WTC11 (cell line): ENCODE measurements around the gene PDK2. TPM values are rescaled to one million over a fixed set of nuclear protein-coding genes. Genes with fewer than 3 reads are reported as not detected.

Source experiments
- ATAC-seq: fragments of 200-7000 bp; cut with Tn5 transposase; 2 replicates; pipeline ENCODE4 v1.10.0; 2021; ENCODE audit warnings: mild to moderate bottlenecking, moderate library complexity
- CTCF ChIA-PET: fragments of 300-600 bp; sonication (Branson Sonifier 250); formaldehyde crosslinking; loops from one replicate; lab custom pipeline; 2021; ENCODE audit warnings: antibody characterized with exemption; lab: Charles Lee
- POLR2A ChIA-PET: fragments of 350-600 bp; sonication (Branson Sonifier 250); formaldehyde crosslinking; loops from one replicate; lab custom pipeline; 2021; ENCODE audit warnings: antibody characterized with exemption; lab: Charles Lee
- DNase-seq: peaks from one replicate; pipeline ENCODE4 v3.0.0; 2021; ENCODE audit warnings: low spot score
- H3K27ac Mint-ChIP-seq: 2 replicates; pipeline ENCODE4 v1.8.0; 2021; ENCODE audit warnings: mixed read lengths
- H3K27me3 Mint-ChIP-seq: 2 replicates; pipeline ENCODE4 v1.8.0; 2021; ENCODE audit warnings: low read depth, mild to moderate bottlenecking, moderate library complexity, mixed read lengths
- H3K36me3 Mint-ChIP-seq: 2 replicates; pipeline ENCODE4 v1.8.0; 2021; ENCODE audit warnings: mixed read lengths
- H3K4me1 Mint-ChIP-seq: 2 replicates; pipeline ENCODE4 v1.8.0; 2022; ENCODE audit warnings: mixed read lengths
- H3K4me3 Mint-ChIP-seq: 2 replicates; pipeline ENCODE4 v1.8.0; 2021; ENCODE audit warnings: mild to moderate bottlenecking, moderate library complexity, mixed read lengths
- H3K9me3 Mint-ChIP-seq: 2 replicates; pipeline ENCODE4 v1.8.0; 2021; ENCODE audit warnings: mixed read lengths
- E2F5 ChIP-seq: sonication (generic); formaldehyde crosslinking; IDR thresholded peaks from 2 replicates; pipeline ENCODE4 v1.8.1; 2022; ENCODE audit warnings: mild to moderate bottlenecking, moderate library complexity, missing genetic modification reagents
- ESRRA ChIP-seq: sonication (generic); formaldehyde crosslinking; IDR thresholded peaks from 2 replicates; pipeline ENCODE4 v1.8.1; 2022; ENCODE audit warnings: mild to moderate bottlenecking, missing genetic modification reagents, borderline replicate concordance
- GTF2I ChIP-seq: fragments of 250-450 bp; sonication (Bioruptor Pico); conservative IDR thresholded peaks from 2 replicates; pipeline ENCODE4 v1.4.0; 2021; ENCODE audit warnings: mild to moderate bottlenecking
- IRF1 ChIP-seq: sonication (generic); formaldehyde crosslinking; IDR thresholded peaks from 2 replicates; pipeline ENCODE4 v1.8.0; 2023; ENCODE audit warnings: missing genetic modification reagents
- NFATC4 ChIP-seq: fragments of 250-450 bp; sonication (Bioruptor Pico); IDR thresholded peaks from 2 replicates; pipeline ENCODE4 v1.9.0; 2021; ENCODE audit warnings: mild to moderate bottlenecking
- OVOL2 ChIP-seq: fragments of 250-450 bp; sonication (Bioruptor Pico); IDR thresholded peaks from 2 replicates; pipeline ENCODE4 v1.9.0; 2021; ENCODE audit warnings: mild to moderate bottlenecking, borderline replicate concordance
- SMAD3 ChIP-seq: sonication (generic); formaldehyde crosslinking; IDR thresholded peaks from 2 replicates; pipeline ENCODE4 v1.8.0; 2022; ENCODE audit warnings: missing genetic modification reagents, mild to moderate bottlenecking, borderline replicate concordance
- SMAD4 ChIP-seq: sonication (generic); formaldehyde crosslinking; IDR thresholded peaks from 2 replicates; pipeline ENCODE4 v1.8.0; 2022; ENCODE audit warnings: mild to moderate bottlenecking, missing genetic modification reagents
- ZBTB21 ChIP-seq: sonication (generic); formaldehyde crosslinking; IDR thresholded peaks from 2 replicates; pipeline ENCODE4 v1.8.1; 2023; ENCODE audit warnings: mild to moderate bottlenecking, missing genetic modification reagents, borderline replicate concordance
- ZBTB43 ChIP-seq: sonication (generic); formaldehyde crosslinking; IDR thresholded peaks from 2 replicates; pipeline ENCODE4 v1.8.1; 2023; ENCODE audit warnings: mild to moderate bottlenecking, missing genetic modification reagents
- ZMAT4 ChIP-seq: fragments of 250-450 bp; sonication (Bioruptor Pico); IDR thresholded peaks from 2 replicates; pipeline ENCODE4 v1.9.0; 2021; ENCODE audit warnings: mild to moderate bottlenecking
- ZNF138 ChIP-seq: sonication (generic); formaldehyde crosslinking; conservative IDR thresholded peaks from 2 replicates; pipeline ENCODE4 v1.8.1; 2022; ENCODE audit warnings: mild to moderate bottlenecking, moderate library complexity, missing genetic modification reagents
- ZNF416 ChIP-seq: fragments of 250-450 bp; sonication (Bioruptor Pico); IDR thresholded peaks from 2 replicates; pipeline ENCODE4 v1.9.0; 2021; ENCODE audit warnings: mild to moderate bottlenecking, inconsistent platforms
- ZNF423 ChIP-seq: fragments of 250-450 bp; sonication (Bioruptor Pico); IDR thresholded peaks from 2 replicates; pipeline ENCODE4 v2.1.2; 2022; ENCODE audit warnings: mild to moderate bottlenecking, moderate library complexity
- ZNF532 ChIP-seq: fragments of 250-450 bp; sonication (Bioruptor Pico); IDR thresholded peaks from 2 replicates; pipeline ENCODE4 v1.9.0; 2021; ENCODE audit warnings: mild to moderate bottlenecking, borderline replicate concordance
- total RNA-seq: library from RNA; stranded (reverse); gene quantifications from 3 replicates; pipeline ENCODE4 v1.2.3, GENCODE V29; 2021

PDK2 gene
- total RNA-seq, 1 experiment from 2014 or later = 16.6 TPM

GRCh38 chr17:50080096-50080480 lies 15.1 kb upstream of the PDK2 start:
- ATAC-seq (no peak), DNase-seq (no peak)
- Mint-ChIP-seq H3K27me3 (no peaks in the 10 kb centered on the region), H3K9me3 (no peaks in the 10 kb centered on the region), H3K4me1 (peaks cover 11% of the 10 kb centered on the region), H3K27ac (no peak overlapping the region), H3K36me3 (peaks cover 31% of the 10 kb centered on the region), H3K4me3 (no peak overlapping the region)
- CTCF ChIA-PET = interaction anchor here (0.5 to 5.0 kb wide), 53 partner anchors 8 to 317 kb away, joined by 3 to 67 read pairs (median 4); partner anchors contain the start of genes DLX3, ITGA3, LRRC59 and SGCA
- POLR2A ChIA-PET = no interaction called here
- TF ChIP-seq GTF2I = no peak
- TF ChIP-seq SMAD4 (CRISPR knock-in tag) = no peak
- TF ChIP-seq ZNF138 = no peak
- no peak for TF ChIP-seq ZMAT4
- TF ChIP-seq IRF1 (CRISPR knock-in tag) = no peak
- TF ChIP-seq ESRRA (CRISPR knock-in tag) = no peak
- TF ChIP-seq SMAD3 (CRISPR knock-in tag) = no peak
- TF ChIP-seq OVOL2 (CRISPR knock-in tag) = no peak

GRCh38 chr17:50080827-50081226 lies 14.3 kb upstream of the PDK2 start:
- Mint-ChIP-seq H3K4me1 (peaks cover 10% of the 10 kb centered on the region), H3K4me3 (no peak overlapping the region), H3K36me3 (peaks cover 31% of the 10 kb centered on the region), H3K27me3 (no peaks in the 10 kb centered on the region), H3K9me3 (no peaks in the 10 kb centered on the region), H3K27ac (no peak overlapping the region)
- POLR2A ChIA-PET = no interaction called here
- ATAC-seq (no peak), DNase-seq (no peak)
- TF ChIP-seq ZMAT4 = no peak
- CTCF ChIA-PET = interaction anchor here (1.5 to 1.9 kb wide), 2 partner anchors 24 to 52 kb away, joined by 3 to 64 read pairs; partner anchors contain the start of gene ITGA3

- CTCF ChIA-PET = interaction anchor here (1.5 kb wide), 2 partner anchors 13 to 25 kb away, joined by 3 to 7 read pairs; partner anchors contain the start of gene ITGA3
- peaks cover 5% of the 10 kb centered on the region for H3K4me1 Mint-ChIP-seq
Observed at GRCh38 chr17:50081757-50082156, 13.4 kb upstream of the PDK2 start.

More at GRCh38 chr17:50081757-50082156, 13.4 kb upstream of the PDK2 start:
- DNase-seq (no peak), ATAC-seq (no peak)
- H3K4me3 Mint-ChIP-seq = no peak overlapping the region
- H3K9me3 Mint-ChIP-seq = no peaks in the 10 kb centered on the region
- TF ChIP-seq ZNF416 (CRISPR knock-in tag) = no peak
- no peak for TF ChIP-seq ZMAT4
- no peak for TF ChIP-seq E2F5 (CRISPR knock-in tag)
- no peak for TF ChIP-seq GTF2I
- TF ChIP-seq ZBTB43 (CRISPR knock-in tag) = no peak
- TF ChIP-seq ZNF423 (CRISPR knock-in tag) = no peak
- no peak for TF ChIP-seq NFATC4 (CRISPR knock-in tag)
- TF ChIP-seq ZNF532 (CRISPR knock-in tag) = no peak
- TF ChIP-seq ZBTB21 (CRISPR knock-in tag) = no peak
- no peak overlapping the region for H3K27ac Mint-ChIP-seq
- peaks cover 31% of the 10 kb centered on the region for H3K36me3 Mint-ChIP-seq
- no peaks in the 10 kb centered on the region for H3K27me3 Mint-ChIP-seq
- POLR2A ChIA-PET = no interaction called here
